DOHH2 (cell line): Measurements from ENCODE around the gene ZBTB25.

Experiments used
- EZH2phosphoT487 ChIP-seq: fragments of 200-600 bp; sonication (generic); IDR thresholded peaks from 2 replicates; pipeline ENCODE4 v1.6.1; 2017; ENCODE audit warnings: borderline replicate concordance, mild to moderate bottlenecking, antibody characterized with exemption, low read length, moderate library complexity, mixed read lengths
- TF ChIP-seq, protein P1 (sequence below): fragments of 200-600 bp; sonication (generic); IDR thresholded peaks from one replicate; pipeline ENCODE4 v1.5.1; 2014; ENCODE audit warnings: antibody characterized with exemption, mild to moderate bottlenecking, low read depth, low read length; ENCODE audit not compliant: poor library complexity, severe bottlenecking

DNA sequence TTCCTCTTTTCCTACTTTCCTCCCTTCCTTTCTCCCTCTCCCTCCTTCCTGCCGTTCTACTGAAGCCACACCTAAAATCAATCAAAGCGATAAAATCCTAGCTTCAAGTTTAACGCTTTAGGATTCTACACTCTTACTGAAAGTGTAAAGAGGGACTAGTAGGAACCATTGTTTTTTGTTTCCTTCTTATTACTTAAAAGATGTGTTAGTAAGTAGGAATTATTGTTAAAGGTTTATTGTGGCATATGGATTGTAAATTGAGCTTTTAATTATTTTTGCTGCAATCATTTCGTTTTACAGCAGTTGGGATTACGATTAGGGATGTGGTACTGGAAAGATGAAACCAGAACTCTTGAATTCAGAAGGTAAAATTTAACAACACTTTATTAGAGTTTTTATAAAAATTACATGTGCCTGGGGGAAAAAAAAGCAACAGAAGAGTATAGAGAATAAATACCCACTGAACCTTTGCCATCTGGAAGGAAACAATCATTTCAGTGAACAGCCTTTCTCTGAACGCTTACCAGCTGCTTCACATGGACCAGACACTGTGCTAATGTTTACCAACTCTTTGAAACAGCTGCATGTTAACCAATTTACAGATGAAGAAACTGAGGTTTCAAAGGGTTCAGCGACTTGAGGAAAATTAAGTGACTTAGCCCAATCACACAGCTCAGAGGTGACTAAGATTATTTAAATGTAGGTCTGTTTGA, 47.1 kb upstream of the ZBTB25 start:
- TF ChIP-seq, protein P1, sequence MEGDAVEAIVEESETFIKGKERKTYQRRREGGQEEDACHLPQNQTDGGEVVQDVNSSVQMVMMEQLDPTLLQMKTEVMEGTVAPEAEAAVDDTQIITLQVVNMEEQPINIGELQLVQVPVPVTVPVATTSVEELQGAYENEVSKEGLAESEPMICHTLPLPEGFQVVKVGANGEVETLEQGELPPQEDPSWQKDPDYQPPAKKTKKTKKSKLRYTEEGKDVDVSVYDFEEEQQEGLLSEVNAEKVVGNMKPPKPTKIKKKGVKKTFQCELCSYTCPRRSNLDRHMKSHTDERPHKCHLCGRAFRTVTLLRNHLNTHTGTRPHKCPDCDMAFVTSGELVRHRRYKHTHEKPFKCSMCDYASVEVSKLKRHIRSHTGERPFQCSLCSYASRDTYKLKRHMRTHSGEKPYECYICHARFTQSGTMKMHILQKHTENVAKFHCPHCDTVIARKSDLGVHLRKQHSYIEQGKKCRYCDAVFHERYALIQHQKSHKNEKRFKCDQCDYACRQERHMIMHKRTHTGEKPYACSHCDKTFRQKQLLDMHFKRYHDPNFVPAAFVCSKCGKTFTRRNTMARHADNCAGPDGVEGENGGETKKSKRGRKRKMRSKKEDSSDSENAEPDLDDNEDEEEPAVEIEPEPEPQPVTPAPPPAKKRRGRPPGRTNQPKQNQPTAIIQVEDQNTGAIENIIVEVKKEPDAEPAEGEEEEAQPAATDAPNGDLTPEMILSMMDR, result no peak
- no peak for TF ChIP-seq EZH2phosphoT487
